ENCODE results near the gene MB21D2. TPM values are rescaled to one million over a fixed set of nuclear protein-coding genes. Genes with fewer than 3 reads are reported as not detected.

MB21D2 gene
- total RNA-seq, 1 donor from 2014 or later, result 13.4 TPM

DNA sequence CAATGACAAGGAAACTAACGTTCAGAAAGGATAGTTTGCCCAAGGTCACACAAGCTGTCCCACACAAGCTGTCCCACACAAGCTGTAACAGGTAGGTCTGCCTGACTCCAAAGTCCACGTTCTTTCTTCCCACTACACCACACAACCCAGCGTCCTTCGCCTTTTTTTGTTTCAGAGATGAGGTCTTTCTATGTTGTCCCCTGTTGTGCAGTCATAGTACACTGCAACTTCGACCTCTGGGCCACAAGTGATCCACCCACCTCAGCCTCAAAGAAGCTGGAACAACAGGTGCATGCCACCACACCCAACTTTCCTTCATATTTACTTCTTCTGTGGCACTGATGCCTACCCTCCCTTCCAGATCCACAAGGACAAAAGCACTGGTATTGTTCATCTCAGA, 21.4 kb downstream of the MB21D2 start:
- Mint-ChIP-seq H3K27ac (no peak overlapping the region), H3K4me3 (ENCODE audit: low read depth) (no peak overlapping the region), H3K4me1 (ENCODE audit: low read depth) (peaks cover 31% of the 10 kb centered on the region), H3K9me3 (ENCODE audit: low read depth) (peaks cover 4% of the 10 kb centered on the region), H3K36me3 (ENCODE audit: insufficient read depth) (peaks cover 8% of the 10 kb centered on the region), H3K27me3 (peaks cover 5% of the 10 kb centered on the region)
- DNase-seq (ENCODE audit: low spot score, unreplicated experiment), result no peak
- no peak for TF ChIP-seq CTCF (IDR thresholded peaks at IDR 0.05; ENCODE audit: unreplicated experiment)

DNA sequence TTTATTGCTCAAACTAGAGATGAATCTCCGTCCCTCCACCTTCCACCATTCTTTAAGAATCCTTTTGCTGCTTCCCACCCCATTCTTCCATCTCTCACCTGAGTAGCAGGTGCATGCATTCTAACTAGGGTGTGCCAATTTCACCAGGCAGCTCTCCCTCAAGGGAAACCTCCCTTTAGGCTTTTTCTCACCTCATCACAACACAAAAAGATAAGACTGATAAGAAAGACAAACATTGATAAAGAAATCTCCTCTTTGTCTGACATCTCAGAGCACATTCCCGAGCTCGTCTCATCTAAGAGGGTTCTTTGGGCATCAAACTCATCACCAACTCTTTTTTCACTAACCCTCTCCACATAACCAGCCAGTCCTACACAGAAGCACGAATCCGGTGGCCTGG, 23.0 kb downstream of the MB21D2 start:
- peaks cover 4% of the 10 kb centered on the region for H3K9me3 Mint-ChIP-seq (ENCODE audit: low read depth)
- peak overlapping the region; percentile 37 for H3K27ac Mint-ChIP-seq
- peaks cover 36% of the 10 kb centered on the region for H3K4me1 Mint-ChIP-seq (ENCODE audit: low read depth)
- no peak overlapping the region for H3K4me3 Mint-ChIP-seq (ENCODE audit: low read depth)
- peaks cover 7% of the 10 kb centered on the region for H3K36me3 Mint-ChIP-seq (ENCODE audit: insufficient read depth)
- no peak for DNase-seq (ENCODE audit: low spot score, unreplicated experiment)
- H3K27me3 Mint-ChIP-seq, result peaks cover 5% of the 10 kb centered on the region
- no peak for TF ChIP-seq CTCF (IDR thresholded peaks at IDR 0.05; ENCODE audit: unreplicated experiment)

GRCh38 chr3:192892981-192893700, 24.5 kb downstream of the MB21D2 start:
- peaks cover 52% of the 10 kb centered on the region for H3K4me1 Mint-ChIP-seq (ENCODE audit: low read depth)
- no peak overlapping the region for H3K27ac Mint-ChIP-seq
- H3K9me3 Mint-ChIP-seq (ENCODE audit: low read depth), result peaks cover 4% of the 10 kb centered on the region
- peaks cover 5% of the 10 kb centered on the region for H3K27me3 Mint-ChIP-seq
- DNase-seq (ENCODE audit: low spot score, unreplicated experiment), result no peak
- peaks cover 7% of the 10 kb centered on the region for H3K36me3 Mint-ChIP-seq (ENCODE audit: insufficient read depth)
- no peak for TF ChIP-seq CTCF (IDR thresholded peaks at IDR 0.05; ENCODE audit: unreplicated experiment)
- H3K4me3 Mint-ChIP-seq (ENCODE audit: low read depth), result no peak overlapping the region

- no peak for TF ChIP-seq CTCF (IDR thresholded peaks at IDR 0.05; ENCODE audit: unreplicated experiment)
- Mint-ChIP-seq H3K36me3 (ENCODE audit: insufficient read depth) (peaks cover 3% of the 10 kb centered on the region), H3K9me3 (ENCODE audit: low read depth) (no peaks in the 10 kb centered on the region), H3K4me3 (ENCODE audit: low read depth) (no peak overlapping the region), H3K4me1 (ENCODE audit: low read depth) (peaks cover 49% of the 10 kb centered on the region), H3K27ac (peak overlapping the region; percentile 40), H3K27me3 (peaks cover 3% of the 10 kb centered on the region)
- DNase-seq (ENCODE audit: low spot score, unreplicated experiment), result no peak
These were observed 27.0 kb downstream of the MB21D2 start for GRCh38 chr3:192890347-192891335.

- no peak for TF ChIP-seq CTCF (IDR thresholded peaks at IDR 0.05; ENCODE audit: unreplicated experiment)
- Mint-ChIP-seq H3K27ac (peak overlapping the region; percentile 86), H3K27me3 (peaks cover 2% of the 10 kb centered on the region)
These were observed 28.0 kb downstream of the MB21D2 start for GRCh38 chr3:192889679-192890078.

More at GRCh38 chr3:192889679-192890078, 28.0 kb downstream of the MB21D2 start:
- Mint-ChIP-seq H3K36me3 (ENCODE audit: insufficient read depth) (peaks cover 3% of the 10 kb centered on the region), H3K9me3 (ENCODE audit: low read depth) (no peaks in the 10 kb centered on the region), H3K4me3 (ENCODE audit: low read depth) (no peak overlapping the region), H3K4me1 (ENCODE audit: low read depth) (peaks cover 45% of the 10 kb centered on the region)
- DNase-seq (ENCODE audit: low spot score, unreplicated experiment), result no peak
